ENCODE data around the gene KIF2C. TPM values are rescaled to one million over a fixed set of nuclear protein-coding genes. Genes with fewer than 3 reads are reported as not detected.

The KIF2C gene
- 1.3 and 62.0 TPM in 2 replicates for total RNA-seq

DNA sequence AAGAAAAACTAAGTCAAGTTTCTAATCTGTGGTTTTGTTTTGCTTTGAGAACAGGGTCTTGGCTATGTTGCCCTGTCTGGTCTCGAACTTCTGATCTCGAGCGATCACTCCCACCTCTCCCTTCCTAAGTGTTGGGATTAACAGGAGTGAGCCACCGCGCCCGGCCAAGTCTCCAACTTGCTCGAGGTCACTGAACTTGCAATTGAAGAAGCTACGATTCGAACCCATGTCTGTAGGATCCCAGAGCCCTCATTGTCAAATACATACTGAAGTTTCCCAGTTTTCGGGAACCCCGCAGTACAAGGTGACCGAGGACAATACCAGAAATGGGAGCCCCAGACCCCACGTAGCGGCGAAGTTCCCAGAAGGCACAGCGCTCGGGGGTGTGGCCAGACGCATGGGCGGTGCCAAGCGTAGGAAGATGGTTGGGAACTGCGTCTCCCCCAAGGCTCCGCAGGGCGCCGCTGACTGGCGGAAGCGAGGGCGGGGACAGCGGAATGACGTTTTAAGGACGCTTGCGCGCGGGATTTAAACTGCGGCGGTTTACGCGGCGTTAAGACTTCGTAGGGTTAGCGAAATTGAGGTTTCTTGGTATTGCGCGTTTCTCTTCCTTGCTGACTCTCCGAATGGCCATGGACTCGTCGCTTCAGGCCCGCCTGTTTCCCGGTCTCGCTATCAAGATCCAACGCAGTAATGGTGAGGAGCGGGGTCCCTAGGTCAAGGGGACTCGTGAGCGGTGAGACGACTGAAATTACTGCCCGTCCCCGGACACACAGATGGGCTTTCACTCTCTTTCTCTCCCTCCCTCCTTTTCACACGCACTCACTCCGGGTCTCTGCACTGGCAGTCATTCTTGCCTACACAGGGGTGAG lies at the start of gene KIF2C:
TSS of gene KIF2C (plus strand) at position 531 of the 872 bp plus-strand sequence. CDS start at position 627, 96 bp downstream.

GRCh38 chr1:44730741-44731512 lies 8.7 kb upstream of the KIF2C start, which contains the start of gene RNU5D-1:
Gene RNU5D-1, minus strand, starts transcription at chr1:44731170.

GRCh38 chr1:44775078-44775929 lies 35.7 kb downstream of the KIF2C start, which contains the start of gene RPS8:
Gene RPS8, plus strand, starts transcription at chr1:44775540. Its CDS starts 57 bp downstream, at chr1:44775597.

GRCh38 chr1:44788120-44788860 lies 48.7 kb downstream of the KIF2C start, which contains the start of gene BEST4:
Gene BEST4, minus strand, starts transcription at chr1:44788170. Its CDS starts 465 bp downstream, at chr1:44787705.

DNA sequence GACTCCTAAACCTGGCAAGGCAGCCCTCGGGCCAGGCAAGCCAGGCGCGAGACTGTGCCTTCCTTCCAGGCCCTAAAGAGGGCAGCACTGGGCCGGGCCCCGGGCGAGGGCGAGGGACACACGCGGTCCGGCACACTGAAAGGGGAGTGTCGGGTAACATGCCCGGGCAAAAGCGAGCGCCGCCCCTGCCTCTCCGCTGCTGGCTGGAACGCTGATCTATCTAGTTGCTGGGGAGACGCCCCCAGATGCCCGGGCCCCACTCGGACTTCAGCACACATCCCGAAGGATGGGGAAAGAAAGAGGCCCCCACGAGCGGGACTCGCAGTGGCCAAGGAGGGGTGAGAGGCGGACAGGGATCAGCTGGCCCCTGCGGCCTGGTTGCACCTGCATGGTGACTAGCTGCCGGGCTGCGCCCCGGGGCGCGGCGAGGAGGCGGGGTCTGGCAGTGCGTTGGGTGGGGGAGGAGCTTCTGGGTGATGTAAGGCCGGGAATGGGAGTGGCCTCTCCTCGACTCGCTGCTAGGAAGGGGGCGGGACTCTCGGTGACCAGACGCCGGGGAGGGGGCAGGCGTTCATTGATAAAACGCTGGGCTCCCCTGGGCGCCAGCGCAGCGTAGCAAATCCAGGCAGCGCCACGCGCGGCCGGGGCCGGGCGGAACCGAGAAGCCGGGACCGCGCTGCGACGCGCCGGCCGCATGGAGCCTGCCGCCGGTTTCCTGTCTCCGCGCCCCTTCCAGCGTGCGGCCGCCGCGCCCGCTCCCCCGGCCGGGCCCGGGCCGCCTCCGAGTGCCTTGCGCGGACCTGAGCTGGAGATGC lies 60.3 kb downstream of the KIF2C start, which contains the start of gene PLK3:
TSS of gene PLK3 (plus strand) at position 608 of the 815 bp plus-strand sequence. CDS start at position 695, 87 bp downstream.

DNA sequence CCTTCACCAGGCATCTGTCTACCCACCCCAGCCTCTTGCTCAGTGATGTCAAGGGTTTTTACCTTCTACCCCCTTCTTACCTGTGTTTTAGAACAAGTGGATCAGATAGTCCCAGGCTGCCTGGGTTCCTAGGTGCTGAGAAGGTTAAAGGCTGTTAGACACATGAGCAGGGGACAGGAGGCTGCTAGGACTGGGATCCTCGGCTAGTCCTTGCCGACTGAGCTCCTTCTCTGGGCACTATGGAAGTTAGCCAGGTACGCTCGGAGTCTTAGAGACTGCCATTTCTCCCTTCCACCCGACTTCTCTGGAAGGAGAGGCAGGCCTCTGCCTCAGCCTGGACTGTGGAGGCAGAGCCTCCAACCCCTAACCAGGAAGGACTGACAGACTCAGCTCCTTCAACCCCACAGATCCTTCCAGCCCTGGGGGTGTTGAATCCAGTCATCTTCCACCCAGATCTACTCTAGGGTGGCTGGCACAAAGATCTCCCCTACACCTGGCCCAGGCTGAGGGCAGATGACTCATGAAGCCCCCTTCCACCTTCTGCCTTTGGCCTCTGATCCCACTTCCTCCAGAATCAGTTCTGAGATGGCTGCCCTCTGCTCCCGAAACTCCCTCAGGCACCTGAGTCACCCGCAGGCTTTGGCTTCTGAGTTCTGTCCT lies 67.2 kb downstream of the KIF2C start, which contains the start of gene DYNLT4:
TSS of gene DYNLT4 (minus strand) at position 648 of the 660 bp plus-strand sequence. CDS start 683 bp downstream, outside the sequence.

GRCh38 chr1:44808063-44808937 lies 68.7 kb downstream of the KIF2C start, which contains the start of gene BTBD19:
Gene BTBD19, plus strand, starts transcription at chr1:44808523. Its CDS starts 298 bp downstream, at chr1:44808821.

Small RNAs within 50 kb of the gene (small RNA-seq; reads per million reads assigned to genes)
- 1,933 reads per million, percentile 100 among the genes with 10 or more reads in this experiment for gene RNU5D-1 (ENCODE audit: low replicate concordance)
- 61.8 reads per million, percentile 98 among the genes with 10 or more reads in this experiment for gene RNU5F-1 (ENCODE audit: low replicate concordance)
- gene SNORD38A (ENCODE audit: low replicate concordance) = 4,003 reads per million, percentile 100 among the genes with 10 or more reads in this experiment
- gene SNORD38B (ENCODE audit: low replicate concordance) = not detected
- gene SNORD46 (ENCODE audit: low replicate concordance) = 106 reads per million, percentile 99 among the genes with 10 or more reads in this experiment
- not detected for gene SNORD55 (ENCODE audit: low replicate concordance)

Other genes with a start within 250 kb of the KIF2C start
- 4.6 and 7.0 TPM in 2 replicates for gene TMEM53, start 65.4 kb upstream of the KIF2C start, total RNA-seq
- gene ARMH1, start 65.1 kb upstream of the KIF2C start, total RNA-seq = 0.66 TPM in 1 of 2 replicates, not detected in the other
- gene RNU5D-1, start 8.7 kb upstream of the KIF2C start, total RNA-seq = not detected in 2 replicates
- gene RPS8, start 35.7 kb downstream of the KIF2C start, total RNA-seq = 982 and 1,269 TPM in 2 replicates
- 0.14 and 0.22 TPM in 2 replicates for gene BEST4, start 48.3 kb downstream of the KIF2C start, total RNA-seq
- 71.3 and 112 TPM in 2 replicates for gene PLK3, start 60.5 kb downstream of the KIF2C start, total RNA-seq
- gene DYNLT4, start 67.5 kb downstream of the KIF2C start, total RNA-seq = not detected in 2 replicates
- 10.5 and 23.4 TPM in 2 replicates for gene BTBD19, start 68.7 kb downstream of the KIF2C start, total RNA-seq
- 0.22 and 0.29 TPM in 2 replicates for gene PTCH2, start 103.4 kb downstream of the KIF2C start, total RNA-seq
- 31.7 and 54.1 TPM in 2 replicates for gene EIF2B3, start 246.8 kb downstream of the KIF2C start, total RNA-seq

All from placental pericyte (primary cell).